Brain microvascular endothelial cell (primary cell): ENCODE data around the gene PTCH1.
A peak's percentile ranks its signal among the peaks of the same experiment; 100 is the strongest.

Source experiments
- DNase-seq: peaks from one replicate; pipeline ENCODE4 v3.0.0-alpha.2; 2020
- H3K27ac ChIP-seq: fragments of 250-450 bp; sonication (Bioruptor Pico); 2 replicates; pipeline ENCODE4 v1.5.1; 2020; ENCODE audit warnings: mild to moderate bottlenecking, moderate library complexity
- H3K27me3 ChIP-seq: fragments of 250-450 bp; sonication (Bioruptor Pico); replicated peaks from 2 replicates; pipeline ENCODE4 v1.5.1; 2020; ENCODE audit warnings: mild to moderate bottlenecking
- H3K36me3 ChIP-seq: fragments of 250-450 bp; sonication (Bioruptor Pico); replicated peaks from 2 replicates; pipeline ENCODE4 v1.5.1; 2020; ENCODE audit warnings: mild to moderate bottlenecking
- H3K4me3 ChIP-seq: 2 replicates; pipeline ENCODE4 v1.5.1; 2011; ENCODE audit warnings: low read depth, mild to moderate bottlenecking, control low read depth, low read length, moderate library complexity
- in situ Hi-C: cut with HindIII; loops from 2 replicates; pipeline ENCODE4 v1.10.0; 2017; ENCODE audit warnings: low sequenced_read_pairs, low pct_ligation_motif_present
- TF ChIP-seq, protein P1 (sequence below): IDR thresholded peaks from 2 replicates; pipeline ENCODE4 v1.5.1; 2011; ENCODE audit warnings: low read depth, mild to moderate bottlenecking, moderate library complexity, low read length, control low read depth, inconsistent platforms; ENCODE audit errors: missing control alignments

Gene PTCH1

DNA sequence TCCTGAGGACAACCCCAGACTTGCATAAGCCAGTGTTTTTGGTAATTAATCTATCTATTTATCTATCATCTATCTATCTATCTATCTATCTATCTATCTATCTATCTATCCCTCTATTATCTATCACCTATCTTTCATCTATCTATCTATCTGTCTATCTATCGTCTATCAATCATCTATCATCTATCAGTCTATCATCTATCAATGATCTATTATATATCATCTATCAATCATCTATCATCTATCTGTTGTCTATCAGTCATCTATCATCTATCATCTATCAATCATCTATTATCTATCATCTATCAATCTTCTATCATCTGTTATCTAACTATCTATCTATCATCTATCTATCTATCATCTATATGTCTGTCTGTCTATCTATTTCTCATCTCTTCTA lies 85.5 kb downstream of the PTCH1 start:
- DNase-seq, result no peak
- Histone ChIP-seq H3K27ac (no peak overlapping the region), H3K36me3 (no peaks in the 10 kb centered on the region), H3K4me3 (no peak overlapping the region), H3K27me3 (no peaks in the 10 kb centered on the region)
- in situ Hi-C loops, result no loop called here
- TF ChIP-seq, protein P1, sequence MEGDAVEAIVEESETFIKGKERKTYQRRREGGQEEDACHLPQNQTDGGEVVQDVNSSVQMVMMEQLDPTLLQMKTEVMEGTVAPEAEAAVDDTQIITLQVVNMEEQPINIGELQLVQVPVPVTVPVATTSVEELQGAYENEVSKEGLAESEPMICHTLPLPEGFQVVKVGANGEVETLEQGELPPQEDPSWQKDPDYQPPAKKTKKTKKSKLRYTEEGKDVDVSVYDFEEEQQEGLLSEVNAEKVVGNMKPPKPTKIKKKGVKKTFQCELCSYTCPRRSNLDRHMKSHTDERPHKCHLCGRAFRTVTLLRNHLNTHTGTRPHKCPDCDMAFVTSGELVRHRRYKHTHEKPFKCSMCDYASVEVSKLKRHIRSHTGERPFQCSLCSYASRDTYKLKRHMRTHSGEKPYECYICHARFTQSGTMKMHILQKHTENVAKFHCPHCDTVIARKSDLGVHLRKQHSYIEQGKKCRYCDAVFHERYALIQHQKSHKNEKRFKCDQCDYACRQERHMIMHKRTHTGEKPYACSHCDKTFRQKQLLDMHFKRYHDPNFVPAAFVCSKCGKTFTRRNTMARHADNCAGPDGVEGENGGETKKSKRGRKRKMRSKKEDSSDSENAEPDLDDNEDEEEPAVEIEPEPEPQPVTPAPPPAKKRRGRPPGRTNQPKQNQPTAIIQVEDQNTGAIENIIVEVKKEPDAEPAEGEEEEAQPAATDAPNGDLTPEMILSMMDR, result no peak

DNA sequence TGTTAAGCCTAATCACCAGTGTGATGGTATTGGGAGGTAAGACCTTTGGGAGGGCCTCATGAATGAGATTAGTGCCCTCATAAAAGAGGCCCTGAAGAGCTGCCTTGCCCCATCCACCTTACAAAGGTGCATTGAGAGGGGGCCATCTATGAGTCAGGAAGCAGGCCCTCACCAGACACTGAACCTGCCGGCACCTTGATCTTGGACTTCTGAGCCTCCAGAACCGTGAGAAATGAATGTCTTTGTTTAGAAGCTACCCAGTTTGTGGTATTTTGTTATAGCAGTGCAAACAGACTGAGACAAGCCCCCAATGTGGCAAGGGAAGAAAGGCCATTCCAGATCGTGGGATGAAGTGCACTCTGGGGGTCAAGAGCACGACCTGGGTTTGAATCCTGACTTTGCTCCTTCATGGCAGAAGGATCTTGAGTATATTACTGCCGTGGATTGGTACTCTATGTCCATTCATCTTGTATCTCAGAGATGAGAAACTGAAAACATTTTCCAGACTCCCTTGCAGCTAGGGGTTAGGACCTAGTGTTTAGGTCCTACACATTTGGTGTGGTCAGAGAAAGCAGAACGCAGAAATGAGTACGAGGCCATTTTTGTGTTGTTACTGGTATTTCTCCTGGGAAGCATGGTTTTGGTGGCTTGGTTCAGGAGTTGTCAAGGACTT lies 86.7 kb downstream of the PTCH1 start:
- H3K27ac ChIP-seq, result no peak overlapping the region
- in situ Hi-C loops, result no loop called here
- H3K36me3 ChIP-seq, result no peaks in the 10 kb centered on the region
- no peak overlapping the region for H3K4me3 ChIP-seq
- H3K27me3 ChIP-seq, result no peaks in the 10 kb centered on the region
- DNase-seq, result no peak
- TF ChIP-seq, protein P1, result no peak

DNA sequence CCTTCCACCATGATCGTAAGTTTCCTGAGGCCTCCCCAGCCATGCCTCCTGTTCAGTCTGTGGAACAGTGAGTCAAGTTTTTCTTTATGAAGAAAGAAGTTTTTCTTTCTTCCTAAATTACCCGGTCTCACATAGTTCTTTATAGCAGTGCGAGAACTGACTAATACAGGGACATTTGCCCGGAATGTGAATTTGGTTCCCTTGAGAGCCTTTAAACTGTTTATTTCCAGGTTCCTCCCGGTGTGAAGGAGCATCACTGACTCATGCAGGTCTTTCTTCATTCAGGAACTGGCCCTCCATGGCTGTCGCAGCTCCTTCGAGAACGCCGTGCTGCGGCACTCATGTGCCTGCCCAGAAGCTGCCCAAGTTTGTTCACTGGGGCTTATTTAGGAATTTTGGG lies 87.7 kb downstream of the PTCH1 start:
- in situ Hi-C loops, result no loop called here

DNA sequence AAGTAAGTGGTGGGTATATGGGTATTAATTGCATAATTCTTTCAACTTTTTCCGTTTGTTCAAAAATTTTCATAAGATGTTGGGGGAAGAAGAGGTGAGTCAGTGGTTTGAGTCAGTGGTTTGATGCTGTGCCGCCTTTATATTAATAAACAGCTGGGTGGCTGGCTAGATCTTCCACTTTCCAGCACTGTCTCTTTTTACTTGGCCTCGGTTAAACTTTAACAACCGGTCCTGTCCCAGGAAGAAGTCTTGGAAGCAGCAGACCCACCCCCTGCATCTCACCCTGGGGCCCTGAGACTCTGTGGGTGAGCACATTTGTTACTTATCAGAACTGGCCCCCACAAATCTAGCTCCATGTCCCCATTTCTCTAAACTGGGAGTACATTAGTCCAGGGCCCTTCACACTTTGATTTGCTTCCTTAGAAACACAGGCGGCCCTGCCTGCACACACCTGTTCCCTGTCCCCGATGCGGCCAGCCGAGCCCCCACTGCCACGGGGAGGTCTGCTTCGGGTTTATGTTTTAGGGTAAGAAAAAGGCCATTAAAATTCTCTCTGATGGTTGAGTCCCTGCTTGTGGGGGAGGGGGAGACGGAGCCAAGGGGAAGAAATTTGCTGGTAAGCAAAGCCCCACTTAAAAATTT lies 90.7 kb downstream of the PTCH1 start:
- H3K4me3 ChIP-seq, result peak overlapping the region; percentile 51
- H3K27ac ChIP-seq, result no peak overlapping the region
- in situ Hi-C loops, result no loop called here
- no peaks in the 10 kb centered on the region for H3K27me3 ChIP-seq
- no peaks in the 10 kb centered on the region for H3K36me3 ChIP-seq
- TF ChIP-seq, protein P1, result no peak
- no peak for DNase-seq

More for the DNA sequence above, 87.7 kb downstream of the PTCH1 start:
- no peak overlapping the region for H3K4me3 ChIP-seq
- no peak overlapping the region for H3K27ac ChIP-seq
- DNase-seq, result no peak
- no peaks in the 10 kb centered on the region for H3K27me3 ChIP-seq
- TF ChIP-seq, protein P1, result no peak
- H3K36me3 ChIP-seq, result no peaks in the 10 kb centered on the region

DNA sequence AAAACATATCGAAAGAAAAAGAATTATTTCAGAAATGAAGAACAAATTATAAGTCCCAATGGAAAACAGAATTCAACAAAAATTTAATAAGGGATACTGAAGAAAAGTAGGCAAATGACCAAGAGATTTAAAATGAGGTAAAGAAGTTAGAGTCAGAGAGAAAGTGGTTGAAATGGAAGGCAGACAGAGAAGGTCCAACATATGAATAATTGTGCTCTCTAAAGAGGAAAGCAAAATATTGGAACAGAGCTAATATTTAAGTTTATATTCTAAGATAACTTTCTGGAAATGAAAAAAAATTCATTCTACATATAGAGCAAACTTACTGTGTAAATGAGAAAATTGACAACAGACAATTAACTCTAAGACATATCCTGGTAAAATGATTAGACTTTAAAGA lies 94.1 kb downstream of the PTCH1 start:
- H3K36me3 ChIP-seq, result no peaks in the 10 kb centered on the region
- no peak overlapping the region for H3K27ac ChIP-seq
- no peak for DNase-seq
- in situ Hi-C loops, result no loop called here
- no peak overlapping the region for H3K4me3 ChIP-seq
- no peaks in the 10 kb centered on the region for H3K27me3 ChIP-seq
- TF ChIP-seq, protein P1, result no peak
